Glomerular visceral epithelial cell (primary cell): ENCODE measurements around the gene PCDHGA6.

Experiments used
- DNase-seq: peaks from one replicate; pipeline ENCODE4 v3.0.0-alpha.2; 2016; ENCODE audit errors: extremely low spot score

Gene PCDHGA6

DNA sequence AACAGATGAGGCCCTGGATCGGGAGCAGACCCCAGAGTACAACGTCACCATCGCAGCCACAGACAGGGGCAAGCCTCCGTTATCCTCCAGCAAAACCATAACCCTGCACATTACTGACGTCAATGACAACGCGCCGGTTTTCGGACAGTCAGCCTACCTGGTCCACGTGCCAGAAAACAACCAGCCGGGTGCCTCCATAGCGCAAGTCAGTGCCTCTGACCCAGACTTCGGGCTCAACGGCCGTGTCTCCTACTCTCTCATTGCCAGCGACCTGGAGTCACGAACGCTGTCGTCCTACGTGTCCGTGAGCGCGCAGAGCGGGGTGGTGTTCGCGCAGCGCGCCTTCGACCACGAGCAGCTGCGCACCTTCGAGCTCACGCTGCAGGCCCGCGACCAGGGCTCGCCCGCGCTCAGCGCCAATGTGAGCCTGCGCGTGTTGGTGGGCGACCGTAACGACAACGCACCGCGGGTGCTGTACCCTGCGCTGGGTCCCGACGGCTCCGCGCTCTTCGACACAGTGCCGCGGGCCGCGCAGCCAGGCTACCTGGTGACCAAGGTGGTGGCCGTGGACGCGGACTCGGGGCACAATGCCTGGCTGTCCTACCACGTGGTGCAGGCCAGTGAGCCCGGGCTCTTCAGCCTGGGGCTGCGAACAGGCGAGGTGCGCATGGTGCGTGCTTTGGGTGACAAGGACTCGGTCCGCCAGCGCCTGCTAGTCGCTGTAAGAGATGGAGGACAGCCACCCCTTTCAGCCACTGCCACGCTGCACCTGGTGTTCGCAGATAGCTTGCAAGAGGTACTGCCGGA, 45.6 kb downstream of the PCDHGA6 start:
- no peak for DNase-seq

DNA sequence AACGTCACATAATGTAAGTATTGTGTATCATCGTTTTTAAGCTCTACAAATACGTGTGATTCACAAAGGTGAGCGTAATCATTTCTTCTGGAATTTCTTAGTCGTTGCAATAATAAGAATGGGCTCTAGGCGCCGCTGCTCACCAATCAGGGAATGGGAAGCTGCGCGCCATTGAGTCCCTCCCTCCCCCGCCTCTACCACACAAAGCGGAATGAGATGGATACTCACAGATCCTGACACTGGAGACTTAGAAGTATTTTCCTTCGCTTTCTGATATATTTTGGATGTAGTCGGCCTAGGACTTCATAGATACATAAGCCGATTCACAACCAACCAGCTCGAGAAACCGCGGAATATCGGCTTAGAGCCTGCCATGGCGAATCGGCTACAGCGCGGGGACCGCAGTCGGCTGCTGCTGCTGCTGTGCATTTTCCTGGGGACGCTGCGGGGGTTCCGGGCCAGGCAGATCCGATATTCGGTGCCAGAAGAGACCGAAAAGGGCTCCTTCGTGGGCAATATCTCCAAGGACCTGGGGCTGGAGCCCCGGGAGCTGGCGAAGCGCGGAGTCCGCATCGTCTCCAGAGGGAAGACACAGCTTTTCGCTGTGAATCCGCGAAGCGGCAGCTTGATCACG, 47.3 kb downstream of the PCDHGA6 start, which contains the start of gene PCDHGA11:
PCDHGA11 (plus strand) TSS at position 197 of the 634 bp plus-strand sequence; CDS start at position 374, 177 bp downstream.
- peak; percentile 53 for DNase-seq

GRCh38 chr5:141421489-141421855, 47.8 kb downstream of the PCDHGA6 start:
- DNase-seq = no peak

GRCh38 chr5:141422742-141423291, 49.1 kb downstream of the PCDHGA6 start:
- no peak for DNase-seq

DNA sequence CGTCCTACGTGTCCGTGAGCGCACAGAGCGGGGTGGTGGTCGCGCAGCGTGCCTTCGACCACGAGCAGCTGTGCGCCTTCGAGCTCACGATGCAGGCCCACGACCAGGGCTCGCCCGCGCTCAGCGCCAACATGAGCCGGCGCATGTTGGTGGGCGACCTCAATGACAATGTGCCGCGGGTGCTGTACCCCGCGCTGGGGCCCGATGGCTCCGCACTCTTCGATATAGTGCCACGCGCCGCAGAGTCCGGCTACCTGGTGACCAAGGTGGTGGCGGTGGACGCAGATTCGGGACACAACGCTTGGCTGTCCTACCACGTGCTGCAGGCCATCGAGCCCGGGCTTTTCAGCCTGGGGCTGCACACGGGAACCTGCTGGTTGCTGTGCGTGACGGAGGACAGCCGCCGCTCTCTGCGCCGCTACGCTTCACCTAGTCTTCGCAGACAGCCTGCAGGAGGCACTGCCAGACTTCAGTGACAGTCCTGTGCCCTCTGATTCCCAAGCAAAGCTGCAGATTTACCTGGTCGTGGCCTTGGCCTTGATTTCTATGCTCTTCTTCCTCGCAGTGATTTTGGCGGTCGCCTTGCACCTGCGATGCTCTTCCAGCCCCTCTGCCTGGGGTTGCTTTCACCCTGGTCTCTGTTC, 54.2 kb downstream of the PCDHGA6 start:
- no peak for DNase-seq
